Pancreas (tissue), 10 donors: ENCODE results near the gene C15orf39. TPM values are rescaled to one million over a fixed set of nuclear protein-coding genes. Genes with fewer than 3 reads are reported as not detected.
A peak's percentile ranks its signal among the peaks of the same experiment; 100 is the strongest.
"Not testable (repeated sequence)": the region's sequence is repeated elsewhere in the genome, so short reads cannot be mapped to it uniquely, and the experiment has no call there.

Source experiments
- ATAC-seq, 4 donors: fragments of 200-7000 bp; cut with Tn5 transposase; one replicate each; pipeline versions ENCODE4 v1.8.0 to v1.9.1; 2020; ENCODE audit warnings: mild to moderate bottlenecking in 4 of 4, moderate library complexity in 4 of 4
- DNase-seq, 6 donors: peaks; one replicate each; pipeline ENCODE4 v3.0.0-alpha.2; 2020
- FAIRE-seq: peaks from 2 replicates; lab custom pipeline; 2012; peaks lifted over from hg19 to GRCh38; lab: Jason Lieb, UNC
- H3K27ac ChIP-seq, 4 donors: fragments of 200-600 bp; sonication (generic); 1 replicate in 3 of 4; 2 replicates in 1 of 4; pipeline versions ENCODE4 v1.5.0 to v1.8.0; 2020
- H3K27me3 ChIP-seq, 4 donors: fragments of 200-600 bp; one replicate each; pipeline ENCODE4 v1.8.0; 2021
- H3K36me3 ChIP-seq, 3 donors: fragments of 200-600 bp; sonication (generic) in 1 of 3; one replicate each; pipeline versions ENCODE4 v1.5.0 to v1.8.0; 2020 to 2021
- H3K4me1 ChIP-seq, 3 donors: fragments of 200-600 bp; one replicate each; pipeline ENCODE4 v1.8.0; 2021
- H3K4me3 ChIP-seq, 4 donors: fragments of 200-600 bp; sonication (generic) in 2 of 4; one replicate each; pipeline versions ENCODE4 v1.5.0 to v1.8.0; 2020 to 2021
- H3K9me3 ChIP-seq, 4 donors: fragments of 200-600 bp; one replicate each; pipeline ENCODE4 v1.8.0; 2021
- WGBS, 2 donors: extraction: QIAGEN DNeasy Blood & Tissue Kit; methylation state at CpG; one replicate each; pipeline ENCODE4 v1.1.7; 2013; 5-methylcytosine and 5-hydroxymethylcytosine counted together
- intact Hi-C, 3 donors: fragments of 100-400 bp; cut with DNase I; formaldehyde crosslinking; loops; one replicate each; pipeline versions ENCODE4 v1.11.1 to v1.14.2; 2022
- polyA plus RNA-seq, 2 donors: library from polyadenylated mRNA; stranded (reverse); fragments of 200-250 nt; gene quantifications; one replicate each; pipeline ENCODE4 v1.2.3, GENCODE V29; 2013
- total RNA-seq, 6 donors: library from RNA; stranded (reverse); fragmentation: NEBNext Ultra II Directional in 4 of 6; extraction: Animal tissue kit (Norgen Biotek cat#: 25700) in 4 of 6; gene quantifications; one replicate each; pipeline versions ENCODE4 v1.2.1 to v1.2.4, GENCODE V29; 2021 to 2023
- TF ChIP-seq, protein P1 (sequence below), 4 donors: fragments of 200-600 bp; sonication (generic) in 3 of 4; IDR thresholded peaks; one replicate each; pipeline versions ENCODE4 v1.5.0 to v1.8.0; 2021; ENCODE audit warnings: antibody characterized with exemption in 4 of 4
- donor health status: healthy with polysubstance abuse.
- donor health status: DM: no; HTN: no; CAD: no; lungs with moderate emphysema.
- donor health status: DM: no; HTN: no; CAD: no.
- donor health status: control.
- donor health status: control.
- donor health status: Bipolar disorder and iron deficiency.
- donor health status: DM: yes; HTN: yes; CAD: no.
- donor health status: DM: no; HTN: no; CAD: no.
- donor health status: DM: no; HTN: no; CAD: no.
- donor health status: DM: yes; HTN: yes; CAD: no.

C15orf39 gene
- total and polyA plus RNA-seq, 8 donors = 7.9 to 27.4 (median 12.7) TPM

DNA sequence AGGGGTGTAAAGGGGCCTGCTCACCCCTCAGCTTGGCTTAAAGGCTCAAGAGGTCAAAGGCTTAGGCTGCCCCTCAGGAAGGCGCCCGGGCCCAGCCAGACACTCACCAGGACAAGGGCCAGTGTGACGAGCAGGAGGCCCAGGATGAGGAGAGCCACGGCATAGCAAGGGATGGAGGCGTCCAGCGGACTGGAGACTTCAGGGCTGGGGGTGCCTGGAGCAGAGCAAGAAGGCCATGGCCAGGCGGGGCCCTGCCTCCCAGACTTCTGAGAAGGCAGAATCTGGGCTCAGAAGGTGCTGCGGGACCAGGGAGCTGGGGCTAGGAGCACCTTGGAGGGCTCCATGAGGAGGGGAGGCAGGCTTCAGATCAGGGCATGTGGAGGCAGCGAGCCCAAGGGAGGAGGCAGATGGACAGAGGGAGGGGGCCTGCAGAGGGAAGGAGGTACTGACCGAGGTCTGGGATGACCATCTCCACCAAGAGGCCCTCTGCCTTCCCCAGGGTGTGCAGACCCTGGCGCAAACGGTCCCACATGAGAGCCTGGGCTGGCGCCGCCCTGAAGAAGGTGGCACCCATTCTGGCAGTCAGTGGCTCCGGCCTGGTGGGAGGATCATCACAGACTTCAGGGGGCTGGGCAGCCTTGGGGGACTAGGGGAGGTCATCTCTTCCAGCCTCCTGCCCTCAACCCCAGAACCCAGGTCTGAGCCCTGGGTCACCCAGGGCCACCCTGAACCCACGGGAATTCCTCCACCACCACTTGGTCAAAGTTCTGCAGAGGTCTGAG, 24.5 kb downstream of the C15orf39 start:
- WGBS, 2 donors = 84 to 94% methylated on average over 15 to 16 of the region's 16 CpGs
- Histone ChIP-seq H3K27ac (no peak overlapping the region), H3K9me3 (no peaks in the 10 kb centered on the region), H3K4me1 (no peaks in the 10 kb centered on the region), H3K36me3 (no peaks in the 10 kb centered on the region), H3K27me3 (no peaks in the 10 kb centered on the region), H3K4me3 (no peak overlapping the region)
- peak in 2 of 6 donors; percentile 46 to 59 for DNase-seq
- no peak for ATAC-seq
- TF ChIP-seq, protein P1, sequence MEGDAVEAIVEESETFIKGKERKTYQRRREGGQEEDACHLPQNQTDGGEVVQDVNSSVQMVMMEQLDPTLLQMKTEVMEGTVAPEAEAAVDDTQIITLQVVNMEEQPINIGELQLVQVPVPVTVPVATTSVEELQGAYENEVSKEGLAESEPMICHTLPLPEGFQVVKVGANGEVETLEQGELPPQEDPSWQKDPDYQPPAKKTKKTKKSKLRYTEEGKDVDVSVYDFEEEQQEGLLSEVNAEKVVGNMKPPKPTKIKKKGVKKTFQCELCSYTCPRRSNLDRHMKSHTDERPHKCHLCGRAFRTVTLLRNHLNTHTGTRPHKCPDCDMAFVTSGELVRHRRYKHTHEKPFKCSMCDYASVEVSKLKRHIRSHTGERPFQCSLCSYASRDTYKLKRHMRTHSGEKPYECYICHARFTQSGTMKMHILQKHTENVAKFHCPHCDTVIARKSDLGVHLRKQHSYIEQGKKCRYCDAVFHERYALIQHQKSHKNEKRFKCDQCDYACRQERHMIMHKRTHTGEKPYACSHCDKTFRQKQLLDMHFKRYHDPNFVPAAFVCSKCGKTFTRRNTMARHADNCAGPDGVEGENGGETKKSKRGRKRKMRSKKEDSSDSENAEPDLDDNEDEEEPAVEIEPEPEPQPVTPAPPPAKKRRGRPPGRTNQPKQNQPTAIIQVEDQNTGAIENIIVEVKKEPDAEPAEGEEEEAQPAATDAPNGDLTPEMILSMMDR (IDR thresholded peaks at IDR 0.05) = no peak
- intact Hi-C loops = loop anchor here in 1 of 3 donors (10.0 kb wide), 1 partner anchor 99 kb away; no protein-coding TSS in a partner anchor
- no peak for FAIRE-seq

DNA sequence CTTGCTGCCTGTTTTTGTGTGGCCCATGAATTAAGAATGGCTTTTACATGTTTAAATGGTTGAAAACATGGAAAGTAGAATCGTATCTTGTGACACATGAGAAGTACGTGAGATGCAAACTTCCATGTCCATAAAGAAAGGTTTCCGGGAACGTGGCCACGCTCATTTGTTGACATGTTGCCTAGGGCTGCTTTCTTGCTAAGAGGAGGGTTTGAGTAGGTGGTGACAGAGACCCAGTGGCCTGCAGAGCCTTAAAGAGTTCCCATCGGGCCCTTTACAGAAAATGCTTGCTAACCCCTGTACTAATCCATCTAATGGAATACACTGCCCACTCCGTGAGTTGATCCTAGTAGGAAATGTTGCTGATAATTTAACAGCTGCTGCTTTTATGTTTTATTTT, 25.4 kb downstream of the C15orf39 start:
- peak in 1 of 6 donors; percentile 11 for DNase-seq
- not testable (repeated sequence) for H3K27me3 ChIP-seq, H3K4me3 ChIP-seq, FAIRE-seq, H3K4me1 ChIP-seq, H3K36me3 ChIP-seq, ATAC-seq, H3K9me3 ChIP-seq, H3K27ac ChIP-seq
- intact Hi-C loops = loop anchor here in 1 of 3 donors (10.0 kb wide), 1 partner anchor 98 kb away; no protein-coding TSS in a partner anchor
- WGBS, 2 donors = 75 to 83% methylated on average over 7 of the region's 7 CpGs

DNA sequence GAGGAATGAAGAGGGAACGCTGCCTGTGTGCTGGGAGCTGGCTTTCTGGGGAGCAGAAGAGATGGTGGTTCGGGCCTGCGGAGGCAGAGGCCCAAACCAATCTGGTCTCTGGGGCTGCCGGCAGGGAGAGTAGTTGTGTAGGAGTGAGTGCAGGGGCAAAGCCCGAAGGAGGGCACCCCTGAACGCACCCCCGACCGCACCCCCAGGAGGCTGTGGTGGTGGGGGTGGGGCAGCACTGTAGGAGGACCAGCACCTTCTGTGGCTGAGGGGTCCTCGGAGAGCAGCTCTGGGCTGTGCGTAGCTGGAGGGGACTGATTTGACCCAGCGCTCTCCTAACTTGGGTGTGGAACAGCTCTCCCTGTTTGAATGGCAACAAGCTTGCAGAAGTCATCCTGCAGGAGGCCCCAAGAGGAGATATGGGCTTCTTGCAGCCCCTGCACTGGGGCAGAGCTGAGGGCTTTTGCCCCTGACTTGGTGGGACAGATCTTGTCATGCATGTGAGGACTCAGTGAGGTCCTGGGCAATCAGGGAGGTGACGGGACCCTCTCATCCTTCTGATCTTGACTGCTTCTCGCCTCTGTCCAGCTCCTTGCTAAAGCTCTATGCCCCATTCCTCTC, 26.1 kb downstream of the C15orf39 start:
- Histone ChIP-seq H3K36me3 (no peaks in the 10 kb centered on the region), H3K9me3 (no peaks in the 10 kb centered on the region), H3K4me3 (no peak overlapping the region), H3K4me1 (no peaks in the 10 kb centered on the region), H3K27ac (no peak overlapping the region), H3K27me3 (no peaks in the 10 kb centered on the region)
- no peak for FAIRE-seq
- WGBS, 2 donors = 81 to 89% methylated on average over 11 to 13 of the region's 13 CpGs
- TF ChIP-seq, protein P1 (IDR thresholded peaks at IDR 0.05) = no peak
- peak in 2 of 6 donors; percentile 20 to 33 for DNase-seq
- no peak for ATAC-seq
- intact Hi-C loops = loop anchor here in 1 of 3 donors (10.0 kb wide), 1 partner anchor 97 kb away; no protein-coding TSS in a partner anchor

DNA sequence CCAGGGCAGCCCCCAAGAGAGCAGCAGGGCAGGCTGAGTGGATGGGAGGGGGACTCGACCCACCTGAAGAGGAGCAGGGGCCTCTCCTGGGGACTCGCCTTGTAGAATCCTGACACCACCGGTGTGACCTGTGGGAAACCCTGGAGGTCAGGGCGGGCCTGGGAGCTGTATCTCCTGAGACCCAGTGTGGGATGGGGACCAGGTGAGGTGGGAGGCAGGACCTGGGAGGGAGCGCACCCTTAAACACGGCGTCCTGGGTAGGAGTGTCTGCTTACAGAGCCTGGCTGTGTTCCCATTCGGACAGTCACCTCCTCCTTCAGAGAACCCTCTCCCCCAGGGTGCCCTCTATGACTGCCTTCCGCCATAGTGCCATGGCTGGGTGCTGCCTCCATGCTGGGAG, 27.1 kb downstream of the C15orf39 start:
- ATAC-seq (no peak), DNase-seq (peak in 3 of 6 donors; percentile 8 to 38 (median 30)), FAIRE-seq (no peak)
- Histone ChIP-seq H3K27me3 (no peaks in the 10 kb centered on the region), H3K36me3 (no peaks in the 10 kb centered on the region), H3K4me3 (no peak overlapping the region), H3K9me3 (no peaks in the 10 kb centered on the region), H3K4me1 (no peaks in the 10 kb centered on the region), H3K27ac (no peak overlapping the region)
- intact Hi-C loops = loop anchor here in 1 of 3 donors (10.0 kb wide), 1 partner anchor 96 kb away; no protein-coding TSS in a partner anchor
- WGBS, 2 donors = 66 to 76% methylated on average over 9 of the region's 9 CpGs
- TF ChIP-seq, protein P1 (IDR thresholded peaks at IDR 0.05) = no peak

DNA sequence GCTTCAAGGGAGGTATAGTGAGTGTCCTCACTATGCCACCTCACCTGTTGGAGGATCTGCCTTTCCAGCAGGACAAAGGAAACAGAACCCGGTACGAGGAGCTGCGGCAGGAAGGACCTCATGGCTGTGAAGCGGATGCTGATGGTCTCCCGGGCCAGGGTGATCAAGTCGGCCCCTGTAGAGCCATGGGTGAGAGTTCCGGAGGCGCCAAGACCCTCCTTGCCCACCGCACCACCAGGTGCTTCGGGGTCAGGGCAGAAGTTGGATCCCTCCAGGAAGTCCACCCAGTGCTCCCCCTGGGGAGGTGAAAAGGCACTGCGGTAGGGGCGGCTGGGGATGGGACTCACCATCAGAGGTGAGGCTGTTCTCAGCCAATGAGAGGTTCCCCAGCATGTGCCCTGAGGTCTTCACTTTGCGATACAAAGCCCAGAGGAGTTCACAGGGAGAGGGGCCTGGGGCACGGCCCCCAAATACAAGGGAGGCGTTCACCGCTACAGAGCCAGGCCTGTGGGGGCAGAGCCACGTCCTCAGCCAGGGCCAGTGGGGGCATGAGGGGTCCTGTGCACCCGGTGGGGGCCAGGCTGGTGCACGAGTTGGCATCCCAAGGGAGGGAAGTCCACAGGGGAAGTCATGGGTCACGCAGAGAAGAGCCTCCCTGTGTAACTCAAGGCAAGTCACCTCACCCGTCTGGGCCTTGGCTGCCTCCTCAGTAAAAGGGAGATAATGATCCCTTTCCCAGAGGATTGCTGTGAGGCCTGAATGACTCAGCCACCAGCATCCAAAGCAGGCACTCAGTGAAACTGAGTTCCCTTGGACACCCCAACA, 27.7 kb downstream of the C15orf39 start:
- H3K27ac ChIP-seq = no peak overlapping the region
- TF ChIP-seq, protein P1 (IDR thresholded peaks at IDR 0.05) = no peak
- intact Hi-C loops = loop anchor here in 1 of 3 donors (10.0 kb wide), 1 partner anchor 95 kb away; no protein-coding TSS in a partner anchor
- H3K36me3 ChIP-seq = no peaks in the 10 kb centered on the region
- H3K27me3 ChIP-seq = no peaks in the 10 kb centered on the region
- FAIRE-seq = no peak
- no peak overlapping the region for H3K4me3 ChIP-seq
- no peaks in the 10 kb centered on the region for H3K4me1 ChIP-seq
- 78 to 86% methylated on average over 21 of the region's 21 CpGs for WGBS, 2 donors
- DNase-seq = peak in 3 of 6 donors; percentile 11 to 45 (median 38)
- no peak for ATAC-seq
- H3K9me3 ChIP-seq = no peaks in the 10 kb centered on the region
